ENCODE measurements around the gene KRTAP1-5. TPM values are rescaled to one million over a fixed set of nuclear protein-coding genes. Genes with fewer than 3 reads are reported as not detected.

Gene KRTAP1-5
- total RNA-seq, 1 donor from 2014 or later: not detected

DNA sequence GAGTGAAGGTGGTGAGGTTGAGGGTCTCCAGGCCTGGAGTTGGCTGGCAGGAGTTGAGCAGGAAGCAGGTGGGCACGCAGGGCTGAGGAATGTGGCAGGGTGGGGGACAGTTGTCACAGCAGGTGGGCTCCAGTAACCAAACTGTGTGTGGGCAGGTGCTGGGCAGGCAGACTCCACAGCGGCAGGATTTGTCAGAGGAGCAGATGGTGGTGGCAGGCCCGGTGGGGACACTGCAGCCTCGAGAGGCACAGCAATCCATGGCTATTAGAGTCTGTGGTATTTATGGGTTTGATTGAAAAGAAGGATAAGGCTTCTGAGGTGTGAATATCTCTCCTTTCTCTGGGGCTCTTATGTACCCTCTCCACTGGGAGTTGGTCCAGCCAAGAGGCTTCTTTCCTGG, 33.2 kb downstream of the KRTAP1-5 start, which contains the start of gene KRTAP3-3:
Gene KRTAP3-3 (minus strand): TSS at position 326 of the 400 bp plus-strand sequence. CDS start 67 bp downstream, at position 259.
- Histone ChIP-seq H2AFZ (ENCODE audit: low read depth, low read length) (no peak within 1 kb of the TSS), H3K4me3 (ENCODE audit: insufficient read depth, low read depth, low read length) (no peak within 1 kb of the TSS), H3K27ac (ENCODE audit: low read depth, low read length) (no peak within 1 kb of the TSS), H4K20me1 (ENCODE audit: insufficient read depth, low read length) (no peaks in the 10 kb centered on the region), H3K4me1 (ENCODE audit: insufficient read depth, low read length) (no peaks in the 10 kb centered on the region), H3K79me2 (ENCODE audit: insufficient read depth, low read length) (no peaks in the 10 kb centered on the region), H3K4me2 (ENCODE audit: low read length) (no peak within 1 kb of the TSS), H3K27me3 (ENCODE audit: insufficient read depth, low read length) (no peaks in the 10 kb centered on the region), H3K9me3 (ENCODE audit: insufficient read depth, low read depth, low read length) (no peaks in the 10 kb centered on the region), H3K9ac (ENCODE audit: low read length) (no peak within 1 kb of the TSS), H3K36me3 (ENCODE audit: insufficient read depth, low read length) (no peaks in the 10 kb centered on the region)
- Mint-ChIP-seq H3K36me3 (ENCODE audit: low read depth, unreplicated experiment) (no peaks in the 10 kb centered on the region), H3K27ac (ENCODE audit: unreplicated experiment) (no peak within 1 kb of the TSS), H3K9me3 (ENCODE audit: unreplicated experiment) (no peaks in the 10 kb centered on the region), H3K4me3 (ENCODE audit: unreplicated experiment) (no peak within 1 kb of the TSS), H3K4me1 (ENCODE audit: low read depth, unreplicated experiment) (peaks cover 7% of the 10 kb centered on the region), H3K27me3 (ENCODE audit: low read depth, unreplicated experiment) (no peaks in the 10 kb centered on the region)
- FAIRE-seq (no peak), DNase-seq (ENCODE audit: low read depth) (no peak)
- TF ChIP-seq EZH2 (IDR thresholded peaks at IDR 0.05; ENCODE audit: insufficient read depth, low read length): no peak
- TF ChIP-seq CTCF (IDR thresholded peaks at IDR 0.05; ENCODE audit: insufficient read depth, low read depth, low read length): no peak

DNA sequence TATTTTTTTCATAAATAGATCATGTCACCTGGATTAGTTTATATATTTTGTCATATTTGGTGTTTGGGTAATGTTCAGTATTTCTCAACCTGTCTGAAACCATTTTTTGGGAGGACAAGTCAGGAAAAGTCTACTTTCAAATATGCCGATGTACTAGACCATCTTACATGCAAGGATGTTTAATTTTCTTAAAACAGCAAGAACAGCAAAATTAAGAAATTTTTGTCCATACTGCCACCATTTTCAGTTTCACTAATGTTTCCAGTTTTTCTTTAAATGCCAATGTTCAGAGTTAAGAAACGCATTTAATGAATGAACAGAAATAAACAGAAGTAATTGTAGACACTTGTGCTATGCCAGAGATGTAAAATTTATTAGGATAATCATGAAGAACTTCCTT, 33.9 kb downstream of the KRTAP1-5 start:
- FAIRE-seq: no peak
- Histone ChIP-seq H3K4me3 (ENCODE audit: insufficient read depth, low read depth, low read length) (no peak overlapping the region), H3K4me2 (ENCODE audit: low read length) (no peak overlapping the region), H3K27me3 (ENCODE audit: insufficient read depth, low read length) (no peaks in the 10 kb centered on the region), H2AFZ (ENCODE audit: low read depth, low read length) (no peak overlapping the region), H3K9ac (ENCODE audit: low read length) (no peak overlapping the region), H4K20me1 (ENCODE audit: insufficient read depth, low read length) (no peaks in the 10 kb centered on the region), H3K36me3 (ENCODE audit: insufficient read depth, low read length) (no peaks in the 10 kb centered on the region), H3K79me2 (ENCODE audit: insufficient read depth, low read length) (no peaks in the 10 kb centered on the region), H3K27ac (ENCODE audit: low read depth, low read length) (no peak overlapping the region), H3K4me1 (ENCODE audit: insufficient read depth, low read length) (no peaks in the 10 kb centered on the region), H3K9me3 (ENCODE audit: insufficient read depth, low read depth, low read length) (no peaks in the 10 kb centered on the region)
- peaks cover 7% of the 10 kb centered on the region for H3K4me1 Mint-ChIP-seq (ENCODE audit: low read depth, unreplicated experiment)
- H3K27ac Mint-ChIP-seq (ENCODE audit: unreplicated experiment): no peak overlapping the region
- H3K36me3 Mint-ChIP-seq (ENCODE audit: low read depth, unreplicated experiment): no peaks in the 10 kb centered on the region
- no peaks in the 10 kb centered on the region for H3K9me3 Mint-ChIP-seq (ENCODE audit: unreplicated experiment)
- DNase-seq (ENCODE audit: low read depth): no peak
- H3K4me3 Mint-ChIP-seq (ENCODE audit: unreplicated experiment): no peak overlapping the region
- H3K27me3 Mint-ChIP-seq (ENCODE audit: low read depth, unreplicated experiment): no peaks in the 10 kb centered on the region
- TF ChIP-seq CTCF (IDR thresholded peaks at IDR 0.05; ENCODE audit: insufficient read depth, low read depth, low read length): no peak
- no peak for TF ChIP-seq EZH2 (IDR thresholded peaks at IDR 0.05; ENCODE audit: insufficient read depth, low read length)

GRCh38 chr17:40992666-40993065, 34.3 kb downstream of the KRTAP1-5 start:
- Histone ChIP-seq H3K9ac (ENCODE audit: low read length) (no peak overlapping the region), H3K4me1 (ENCODE audit: insufficient read depth, low read length) (no peaks in the 10 kb centered on the region), H3K79me2 (ENCODE audit: insufficient read depth, low read length) (no peaks in the 10 kb centered on the region), H3K4me3 (ENCODE audit: insufficient read depth, low read depth, low read length) (no peak overlapping the region), H3K4me2 (ENCODE audit: low read length) (no peak overlapping the region), H3K27me3 (ENCODE audit: insufficient read depth, low read length) (no peaks in the 10 kb centered on the region), H3K27ac (ENCODE audit: low read depth, low read length) (no peak overlapping the region), H3K36me3 (ENCODE audit: insufficient read depth, low read length) (no peaks in the 10 kb centered on the region), H4K20me1 (ENCODE audit: insufficient read depth, low read length) (no peaks in the 10 kb centered on the region), H2AFZ (ENCODE audit: low read depth, low read length) (no peak overlapping the region), H3K9me3 (ENCODE audit: insufficient read depth, low read depth, low read length) (no peaks in the 10 kb centered on the region)
- no peak for TF ChIP-seq EZH2 (IDR thresholded peaks at IDR 0.05; ENCODE audit: insufficient read depth, low read length)
- TF ChIP-seq CTCF (IDR thresholded peaks at IDR 0.05; ENCODE audit: insufficient read depth, low read depth, low read length): no peak
- Mint-ChIP-seq H3K27me3 (ENCODE audit: low read depth, unreplicated experiment) (no peaks in the 10 kb centered on the region), H3K4me3 (ENCODE audit: unreplicated experiment) (no peak overlapping the region), H3K27ac (ENCODE audit: unreplicated experiment) (no peak overlapping the region), H3K36me3 (ENCODE audit: low read depth, unreplicated experiment) (no peaks in the 10 kb centered on the region), H3K9me3 (ENCODE audit: unreplicated experiment) (no peaks in the 10 kb centered on the region), H3K4me1 (ENCODE audit: low read depth, unreplicated experiment) (peaks cover 7% of the 10 kb centered on the region)
- FAIRE-seq (no peak), DNase-seq (ENCODE audit: low read depth) (no peak)
